ENCODE measurements around the gene TBL3. TPM values are rescaled to one million over a fixed set of nuclear protein-coding genes. Genes with fewer than 3 reads are reported as not detected.

TBL3 gene
- total RNA-seq, 2 experiments from 2014 or later: 36.5 to 38.0 TPM

DNA sequence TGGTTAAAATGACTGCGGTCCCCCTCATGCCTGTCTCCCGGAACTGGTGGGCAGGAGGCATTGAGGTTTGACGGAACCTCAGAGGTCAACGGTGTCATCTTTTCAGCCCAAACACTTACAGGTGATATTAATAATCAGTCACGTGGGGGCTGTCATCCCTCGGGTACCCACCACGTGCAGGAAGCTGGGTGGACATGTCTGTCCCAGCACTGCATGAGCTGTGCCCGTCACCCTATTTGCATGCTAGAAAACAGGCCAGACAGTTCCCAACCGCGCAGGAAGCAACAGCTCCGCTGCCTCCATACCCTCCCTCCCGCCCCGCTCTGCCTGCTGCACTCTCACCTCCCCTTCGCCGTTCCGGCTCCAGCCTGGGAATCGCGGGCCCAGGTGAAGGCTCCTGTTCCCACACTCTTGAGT, 19.3 kb downstream of the TBL3 start:
- intact Hi-C loops (cut with micrococcal nuclease): no loop called here
- peaks cover 11% of the 10 kb centered on the region for H3K36me3 Mint-ChIP-seq (ENCODE audit: low read depth)
- H3K9me3 Mint-ChIP-seq: no peaks in the 10 kb centered on the region
- H3K4me3 Mint-ChIP-seq: peak overlapping the region; percentile 65
- CTCF ChIA-PET: interaction anchor here (0.5 to 1.2 kb wide), 4 partner anchors 9 to 149 kb away, joined by 3 to 4 read pairs (median 3); partner anchors contain the start of genes NTHL1 and TSC2
- peak; percentile 76 for DNase-seq
- H3K27me3 Mint-ChIP-seq (ENCODE audit: low read depth): peaks cover 24% of the 10 kb centered on the region
- H3K27ac Mint-ChIP-seq: no peak overlapping the region
- H3K4me1 Mint-ChIP-seq (ENCODE audit: low read depth): peaks cover 24% of the 10 kb centered on the region

GRCh38 chr16:1991588-1991947, 19.7 kb downstream of the TBL3 start:
- Mint-ChIP-seq H3K36me3 (ENCODE audit: low read depth) (peaks cover 7% of the 10 kb centered on the region), H3K4me3 (peak overlapping the region; percentile 65), H3K4me1 (ENCODE audit: low read depth) (peaks cover 24% of the 10 kb centered on the region), H3K27ac (no peak overlapping the region), H3K9me3 (no peaks in the 10 kb centered on the region), H3K27me3 (ENCODE audit: low read depth) (peaks cover 24% of the 10 kb centered on the region)
- intact Hi-C loops (cut with micrococcal nuclease): no loop called here
- DNase-seq: no peak
- CTCF ChIA-PET: interaction anchor here (0.5 to 1.5 kb wide), 2 partner anchors 130 to 149 kb away, joined by 3 to 5 read pairs; no protein-coding TSS in a partner anchor

DNA sequence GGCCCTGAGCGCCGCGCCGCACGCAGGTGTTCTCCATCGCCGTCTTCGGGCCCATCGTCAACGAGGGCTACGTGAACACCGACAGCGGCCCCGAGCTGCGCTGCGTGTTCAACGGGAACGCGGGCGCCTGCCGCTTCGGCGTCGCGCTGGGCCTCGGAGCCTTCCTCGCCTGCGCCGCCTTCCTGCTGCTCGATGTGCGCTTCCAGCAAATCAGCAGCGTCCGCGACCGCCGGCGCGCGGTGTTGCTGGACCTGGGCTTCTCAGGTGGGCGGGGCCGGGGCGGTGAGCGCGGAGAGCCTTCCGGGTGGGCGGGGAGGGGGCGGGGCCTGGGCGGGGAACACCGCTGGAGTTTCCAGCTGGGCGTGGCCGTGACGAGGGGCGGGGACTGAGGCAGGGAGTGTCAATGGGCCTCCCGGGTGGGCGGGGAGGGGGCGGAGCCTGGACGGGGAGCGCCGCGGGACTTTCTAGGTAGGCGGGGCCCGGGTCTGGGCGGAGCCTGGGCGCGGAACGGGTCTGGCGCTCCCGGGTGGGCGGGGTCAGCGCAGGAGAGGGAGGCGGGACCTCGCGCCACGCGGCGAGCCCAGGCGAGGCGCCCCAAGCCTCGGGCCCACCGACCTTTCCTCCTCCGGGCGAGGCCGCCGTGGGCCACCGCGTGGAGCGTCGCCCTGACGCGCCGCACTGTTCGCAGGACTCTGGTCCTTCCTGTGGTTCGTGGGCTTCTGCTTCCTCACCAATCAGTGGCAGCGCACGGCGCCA, 20.3 kb downstream of the TBL3 start:
- peak overlapping the region; percentile 65 for H3K4me3 Mint-ChIP-seq
- H3K9me3 Mint-ChIP-seq: no peaks in the 10 kb centered on the region
- peaks cover 24% of the 10 kb centered on the region for H3K4me1 Mint-ChIP-seq (ENCODE audit: low read depth)
- no peak overlapping the region for H3K27ac Mint-ChIP-seq
- intact Hi-C loops (cut with micrococcal nuclease): loop anchor here (1.0 kb wide), 4 partner anchors 17 to 231 kb away; partner anchors contain the start of genes E4F1, MSRB1, RPS2 and ZNF598
- H3K27me3 Mint-ChIP-seq (ENCODE audit: low read depth): peaks cover 24% of the 10 kb centered on the region
- H3K36me3 Mint-ChIP-seq (ENCODE audit: low read depth): peaks cover 1% of the 10 kb centered on the region
- peak; percentile 99 for DNase-seq
- CTCF ChIA-PET: interaction anchor here (1.5 to 5.0 kb wide), 2 partner anchors 12 to 149 kb away, joined by 5 to 36 read pairs; no protein-coding TSS in a partner anchor

- H3K27me3 Mint-ChIP-seq (ENCODE audit: low read depth): peaks cover 24% of the 10 kb centered on the region
- no peak overlapping the region for H3K4me3 Mint-ChIP-seq
- H3K4me1 Mint-ChIP-seq (ENCODE audit: low read depth): peaks cover 24% of the 10 kb centered on the region
- no peaks in the 10 kb centered on the region for H3K9me3 Mint-ChIP-seq
- peaks cover 1% of the 10 kb centered on the region for H3K36me3 Mint-ChIP-seq (ENCODE audit: low read depth)
- CTCF ChIA-PET: interaction anchor here (1.5 to 5.0 kb wide), 2 partner anchors 11 to 148 kb away, joined by 5 to 36 read pairs; no protein-coding TSS in a partner anchor
- H3K27ac Mint-ChIP-seq: no peak overlapping the region
- intact Hi-C loops (cut with micrococcal nuclease): loop anchor here (1.0 kb wide), 4 partner anchors 16 to 230 kb away; partner anchors contain the start of genes E4F1, MSRB1, RPS2 and ZNF598
- no peak for DNase-seq
Observed at GRCh38 chr16:1992704-1993317, 21.0 kb downstream of the TBL3 start.

DNA sequence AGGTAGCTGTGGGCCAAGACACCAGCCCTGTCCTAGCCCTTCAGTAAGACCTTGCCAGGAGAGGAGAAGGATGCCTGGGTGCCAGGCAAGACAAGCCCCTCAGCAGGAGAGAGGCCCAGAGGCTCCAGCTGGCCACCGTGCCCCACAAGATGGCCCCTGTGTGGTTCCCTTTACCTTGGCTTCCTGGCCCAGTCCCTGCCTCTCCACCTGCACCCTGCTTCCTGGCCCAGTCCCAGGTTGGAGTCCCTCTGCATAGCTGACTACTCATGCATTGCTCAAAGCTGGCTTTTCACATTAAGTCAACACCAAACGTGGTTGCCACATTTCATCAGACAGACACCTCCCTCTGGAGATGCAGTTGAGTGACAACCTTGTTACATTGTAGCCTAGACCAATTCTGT, 21.9 kb downstream of the TBL3 start:
- H3K27ac Mint-ChIP-seq: peak overlapping the region; percentile 60
- H3K4me3 Mint-ChIP-seq: no peak overlapping the region
- peaks cover 24% of the 10 kb centered on the region for H3K4me1 Mint-ChIP-seq (ENCODE audit: low read depth)
- CTCF ChIA-PET: interaction anchor here (5.0 kb wide), 1 partner anchor 10 kb away, joined by 36 read pairs; no protein-coding TSS in a partner anchor
- peaks cover 21% of the 10 kb centered on the region for H3K27me3 Mint-ChIP-seq (ENCODE audit: low read depth)
- peaks cover 5% of the 10 kb centered on the region for H3K36me3 Mint-ChIP-seq (ENCODE audit: low read depth)
- DNase-seq: peak; percentile 74
- intact Hi-C loops (cut with micrococcal nuclease): no loop called here
- no peaks in the 10 kb centered on the region for H3K9me3 Mint-ChIP-seq

DNA sequence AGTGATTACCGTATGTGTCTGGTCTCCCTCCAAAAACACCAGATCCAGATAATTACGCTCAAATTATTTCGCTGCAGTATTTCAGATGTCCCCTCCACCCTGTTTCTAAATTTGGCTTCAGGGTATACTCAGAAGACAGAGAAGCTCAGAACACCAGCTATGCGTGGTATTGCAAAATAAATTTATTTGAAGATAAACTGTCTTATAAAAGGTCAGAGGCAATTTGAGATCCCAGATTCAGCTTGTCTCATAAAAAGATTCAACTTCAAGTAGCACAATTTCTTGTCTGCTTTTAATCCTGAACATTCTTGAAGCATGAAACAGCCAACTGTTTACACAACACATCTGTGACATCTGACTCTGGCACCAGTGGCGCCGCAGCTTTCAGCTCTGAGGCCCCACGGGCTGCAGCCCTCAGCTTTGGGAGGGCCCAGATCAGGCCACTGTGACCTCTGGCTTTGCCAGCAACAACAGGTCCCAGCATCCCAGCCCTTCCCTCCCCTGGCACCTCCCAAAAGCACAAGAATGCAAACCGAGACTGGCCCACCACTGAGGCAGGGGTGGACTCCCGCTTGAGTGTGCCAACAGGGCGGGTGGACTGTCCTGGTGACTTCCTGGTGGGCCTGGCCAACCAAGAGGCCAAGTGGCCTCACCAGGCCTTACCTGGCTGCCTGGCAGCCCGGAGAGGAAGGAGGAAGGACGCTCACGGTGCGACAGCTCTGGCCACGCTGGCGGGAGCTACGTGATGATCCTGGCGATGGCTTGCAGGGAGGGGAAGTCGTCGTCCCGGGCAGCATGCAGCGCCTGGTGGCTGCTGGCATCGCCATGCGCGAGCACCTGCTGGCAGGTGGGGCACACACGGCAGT, 25.9 kb downstream of the TBL3 start:
- Mint-ChIP-seq H3K36me3 (ENCODE audit: low read depth) (peaks cover 14% of the 10 kb centered on the region), H3K4me1 (ENCODE audit: low read depth) (peaks cover 9% of the 10 kb centered on the region), H3K9me3 (no peaks in the 10 kb centered on the region), H3K27me3 (ENCODE audit: low read depth) (no peaks in the 10 kb centered on the region), H3K27ac (no peak overlapping the region), H3K4me3 (no peak overlapping the region)
- CTCF ChIA-PET: interaction anchor here (0.9 to 1.3 kb wide), 3 partner anchors 10 to 15 kb away, joined by 3 read pairs; no protein-coding TSS in a partner anchor
- intact Hi-C loops (cut with micrococcal nuclease): no loop called here
- no peak for DNase-seq

DNA sequence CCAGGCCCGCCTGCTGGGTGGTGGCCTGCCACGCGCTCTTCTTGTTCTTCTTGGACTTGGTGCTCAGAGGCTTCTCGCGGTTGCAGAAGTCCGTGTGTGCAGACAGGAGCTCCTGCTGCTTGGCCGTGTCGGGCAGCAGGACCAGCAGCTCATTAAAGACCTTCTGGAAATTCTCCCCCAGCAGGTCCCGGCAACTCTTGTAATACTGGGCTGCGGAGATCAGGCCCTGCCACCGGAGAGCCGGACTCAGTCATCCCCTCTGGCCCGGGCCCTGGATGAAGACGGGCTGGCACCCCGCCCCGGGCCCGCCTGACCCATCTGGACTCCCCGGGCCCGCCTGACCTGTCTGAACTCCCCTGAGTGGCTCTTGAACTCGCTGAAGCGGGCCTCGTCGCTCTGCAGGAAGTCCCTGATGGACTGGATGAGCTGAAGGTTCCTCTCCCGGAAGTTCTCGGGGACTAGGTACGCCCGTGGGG, 26.5 kb downstream of the TBL3 start:
- Mint-ChIP-seq H3K4me1 (ENCODE audit: low read depth) (peaks cover 8% of the 10 kb centered on the region), H3K27me3 (ENCODE audit: low read depth) (no peaks in the 10 kb centered on the region), H3K4me3 (no peak overlapping the region), H3K27ac (no peak overlapping the region), H3K9me3 (no peaks in the 10 kb centered on the region), H3K36me3 (ENCODE audit: low read depth) (peaks cover 14% of the 10 kb centered on the region)
- intact Hi-C loops (cut with micrococcal nuclease): no loop called here
- CTCF ChIA-PET: interaction anchor here (0.9 kb wide), 1 partner anchor 10 kb away, joined by 3 read pairs; no protein-coding TSS in a partner anchor
- DNase-seq: no peak

- intact Hi-C loops (cut with micrococcal nuclease): no loop called here
- H3K36me3 Mint-ChIP-seq (ENCODE audit: low read depth): peaks cover 14% of the 10 kb centered on the region
- DNase-seq: no peak
- H3K9me3 Mint-ChIP-seq: no peaks in the 10 kb centered on the region
- H3K27ac Mint-ChIP-seq: no peak overlapping the region
- H3K27me3 Mint-ChIP-seq (ENCODE audit: low read depth): no peaks in the 10 kb centered on the region
- no peak overlapping the region for H3K4me3 Mint-ChIP-seq
- H3K4me1 Mint-ChIP-seq (ENCODE audit: low read depth): peaks cover 2% of the 10 kb centered on the region
- CTCF ChIA-PET: interaction anchor here (0.9 kb wide), 1 partner anchor 9 kb away, joined by 3 read pairs; no protein-coding TSS in a partner anchor
Observed at GRCh38 chr16:1998852-1999801, 27.3 kb downstream of the TBL3 start.

DNA sequence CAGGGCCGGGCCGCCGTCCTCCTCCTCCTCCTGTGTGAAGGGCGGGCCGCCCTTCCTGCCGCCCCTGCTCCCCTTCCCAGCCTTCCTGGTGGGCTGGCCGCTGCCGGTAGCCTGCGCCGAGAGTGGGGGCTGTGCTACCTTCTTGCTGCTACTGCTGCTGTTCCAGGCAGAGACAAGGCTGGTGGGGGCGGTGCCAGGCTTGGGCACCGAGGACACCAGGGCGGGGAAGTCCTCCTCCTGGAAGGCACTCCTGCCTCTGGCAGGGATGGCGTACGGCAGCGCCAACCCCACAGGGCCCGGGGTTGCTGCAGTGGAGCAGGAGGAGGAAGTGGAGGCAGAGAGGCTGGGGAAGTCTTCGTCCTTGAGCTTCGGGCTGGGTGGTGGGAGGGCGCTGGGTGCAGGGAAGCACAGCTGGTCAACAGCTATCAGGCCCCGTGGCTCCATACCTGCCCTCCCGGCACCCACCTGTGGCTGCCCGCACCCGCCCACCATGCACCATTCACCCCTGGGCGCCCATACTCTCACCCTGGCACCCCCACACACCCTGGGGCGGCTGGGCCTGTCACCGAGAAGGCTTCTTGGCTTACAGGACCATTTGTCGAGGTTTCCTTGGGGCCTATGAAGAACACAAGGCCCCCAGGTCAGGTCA, 28.1 kb downstream of the TBL3 start:
- Mint-ChIP-seq H3K4me1 (ENCODE audit: low read depth) (peaks cover 5% of the 10 kb centered on the region), H3K36me3 (ENCODE audit: low read depth) (peaks cover 14% of the 10 kb centered on the region)
- intact Hi-C loops (cut with micrococcal nuclease): no loop called here

DNA sequence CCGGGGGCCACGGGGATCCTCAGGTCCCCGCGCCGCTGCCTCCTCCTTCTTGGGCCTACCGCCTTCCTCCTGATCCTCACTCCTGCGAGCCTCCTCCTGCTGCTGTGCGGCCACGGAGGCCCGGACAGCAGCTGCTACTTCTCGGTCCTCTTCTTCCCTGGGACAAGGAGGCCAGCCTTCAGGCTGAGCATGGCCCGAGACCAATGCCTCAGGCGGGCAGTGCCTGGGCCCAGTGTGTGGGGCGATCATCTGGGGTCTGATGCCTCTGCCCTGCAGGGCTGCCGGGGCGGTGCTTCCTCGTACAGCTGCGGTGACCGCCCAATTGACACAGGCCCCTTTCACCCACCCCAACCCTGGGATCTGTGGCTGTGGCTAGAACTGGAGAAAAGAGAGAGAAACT, 29.2 kb downstream of the TBL3 start:
- intact Hi-C loops (cut with micrococcal nuclease): no loop called here
- DNase-seq: no peak
- Mint-ChIP-seq H3K9me3 (no peaks in the 10 kb centered on the region), H3K36me3 (ENCODE audit: low read depth) (peaks cover 14% of the 10 kb centered on the region), H3K4me1 (ENCODE audit: low read depth) (peaks cover 12% of the 10 kb centered on the region), H3K27me3 (ENCODE audit: low read depth) (no peaks in the 10 kb centered on the region), H3K4me3 (no peak overlapping the region), H3K27ac (no peak overlapping the region)
- CTCF ChIA-PET: no interaction called here

More for the DNA sequence above, 28.1 kb downstream of the TBL3 start:
- no peak for DNase-seq
- no peaks in the 10 kb centered on the region for H3K9me3 Mint-ChIP-seq
- no peaks in the 10 kb centered on the region for H3K27me3 Mint-ChIP-seq (ENCODE audit: low read depth)
- no peak overlapping the region for H3K4me3 Mint-ChIP-seq
- H3K27ac Mint-ChIP-seq: no peak overlapping the region
- CTCF ChIA-PET: no interaction called here
